Spleen (tissue), 11 donors: ENCODE data around the gene PEX10. TPM values are rescaled to one million over a fixed set of nuclear protein-coding genes. Genes with fewer than 3 reads are reported as not detected.

Experiments used
- DNase-seq: peaks from one replicate; pipeline ENCODE4 v3.0.0-alpha.2; 2020
- H3K27ac ChIP-seq, 8 donors: fragments of 200-600 bp; sonication (generic) in 7 of 8; 1 replicate in 4 of 8; 2 replicates in 4 of 8; pipeline versions ENCODE4 v1.5.0 to v1.8.0; 2016 to 2021; ENCODE audit warnings: inconsistent platforms in 4 of 8, mild to moderate bottlenecking in 4 of 8, moderate library complexity in 1 of 8
- H3K27me3 ChIP-seq, 7 donors: fragments of 200-600 bp; sonication (generic) in 6 of 7; replicated peaks in 1 of 7; 1 replicate in 4 of 7; 2 replicates in 3 of 7; pipeline versions ENCODE4 v1.5.0 to v1.8.0; 2016 to 2021; ENCODE audit warnings: inconsistent platforms in 3 of 7, mild to moderate bottlenecking in 1 of 7
- H3K36me3 ChIP-seq, 6 donors: fragments of 200-600 bp; sonication (generic) in 5 of 6; 1 replicate in 4 of 6; 2 replicates in 2 of 6; pipeline versions ENCODE4 v1.5.0 to v1.8.0; 2016 to 2021; ENCODE audit warnings: inconsistent platforms in 2 of 6
- H3K4me1 ChIP-seq, 6 donors: fragments of 200-600 bp; sonication (generic) in 5 of 6; 1 replicate in 3 of 6; 2 replicates in 3 of 6; pipeline versions ENCODE4 v1.5.0 to v1.8.0; 2016 to 2021; ENCODE audit warnings: inconsistent platforms in 3 of 6
- H3K4me3 ChIP-seq, 8 donors: fragments of 200-600 bp; sonication (generic) in 7 of 8; 1 replicate in 4 of 8; 2 replicates in 4 of 8; pipeline versions ENCODE4 v1.5.0 to v1.8.0; 2016 to 2021; ENCODE audit warnings: inconsistent platforms in 4 of 8, mild to moderate bottlenecking in 4 of 8, moderate library complexity in 2 of 8
- H3K9me3 ChIP-seq, 8 donors: fragments of 200-600 bp; sonication (generic) in 7 of 8; 1 replicate in 4 of 8; 2 replicates in 4 of 8; pipeline versions ENCODE4 v1.5.0 to v1.8.0; 2016 to 2021; ENCODE audit warnings: inconsistent platforms in 4 of 8
- CTCF ChIP-seq, 11 experiments: fragments of 200-600 bp in 7 of 11; fragments of 450-650 bp in 4 of 11; sonication (generic) in 4 of 11; IDR thresholded peaks in 8 of 11; conservative IDR thresholded peaks in 3 of 11; 1 replicate in 7 of 11; 2 replicates in 4 of 11; pipeline versions ENCODE4 v1.4.0 to v1.8.0; 2016 to 2021; ENCODE audit warnings: antibody characterized with exemption in 11 of 11, inconsistent platforms in 4 of 11, mild to moderate bottlenecking in 1 of 11
- POLR2A ChIP-seq, 3 donors: fragments of 450-650 bp; IDR thresholded peaks; one replicate each; pipeline ENCODE4 v1.5.1; 2017; ENCODE audit warnings: antibody characterized with exemption in 3 of 3, mild to moderate bottlenecking in 1 of 3
- POLR2AphosphoS5 ChIP-seq, 3 donors: sonication (generic); formaldehyde crosslinking; IDR thresholded peaks; one replicate each; pipeline ENCODE4 v1.5.1; 2017; ENCODE audit warnings: antibody characterized with exemption in 3 of 3
- WGBS, 5 donors: extraction: QIAGEN DNeasy Blood & Tissue Kit in 3 of 5; methylation state at CpG; one replicate each; pipeline versions ENCODE4 v1.1.5 to v1.1.7; 2013 to 2018; 5-methylcytosine and 5-hydroxymethylcytosine counted together
- intact Hi-C: fragments of 100-400 bp; cut with DNase I; formaldehyde crosslinking; loops from one replicate; pipeline ENCODE4 v1.15.0; 2023; ENCODE audit warnings: low total_unique reads
- polyA plus RNA-seq, 3 donors: library from polyadenylated mRNA; stranded (reverse); fragments of 200-250 nt; gene quantifications; one replicate each; pipeline ENCODE4 v1.2.1, GENCODE V29; 2013
- total RNA-seq, 7 donors: library from RNA; depleted of rRNA in 3 of 7; stranded (reverse); fragments of >200 nt in 3 of 7; fragmentation: NEBNext Ultra II Directional in 4 of 7; extraction: Animal tissue kit (Norgen Biotek cat#: 25700) in 4 of 7; gene quantifications; one replicate each; pipeline versions ENCODE4 v1.1.0 to v1.2.1, GENCODE V29; 2016 to 2021
- donor health status: healthy with polysubstance abuse.
- donor health status: DM: no; HTN: no; CAD: no; lungs with moderate emphysema.
- donor health status: DM: no; HTN: no; CAD: no.
- donor health status: Bipolar disorder and iron deficiency.
- donor health status: healthy.
- donor health status: DM: no; HTN: no; CAD: no.
- donor health status: DM: yes; HTN: yes; CAD: no.

Gene PEX10
- total and polyA plus RNA-seq, 10 donors, result 10.2 to 19.1 (median 16.1) TPM

- DNase-seq, result no peak
- TF ChIP-seq POLR2A (IDR thresholded peaks at IDR 0.05) (no peak), POLR2AphosphoS5 (IDR thresholded peaks at IDR 0.05) (no peak), CTCF (IDR thresholded peaks at IDR 0.05 in 8 of 11, conservative IDR thresholded peaks at IDR 0.05 in 3 of 11) (no peak)
- intact Hi-C loops, result no loop called here
- Histone ChIP-seq H3K9me3 (no peaks in the 10 kb centered on the region), H3K27ac (no peak overlapping the region), H3K4me3 (no peak overlapping the region), H3K27me3 (peaks cover 0 to 73% (median 16%) of the 10 kb centered on the region in 7 donors), H3K4me1 (peaks cover 0 to 14% (median 5%) of the 10 kb centered on the region in 6 donors), H3K36me3 (no peaks in the 10 kb centered on the region)
- 71 to 91% (median 81%) methylated on average over 13 to 18 of the region's 18 CpGs for WGBS, 5 donors
Observed at GRCh38 chr1:2458687-2459086, 46.3 kb upstream of the PEX10 start.

GRCh38 chr1:2457444-2457843 is 45.1 kb upstream of the PEX10 start:
- TF ChIP-seq CTCF (IDR thresholded peaks at IDR 0.05 in 8 of 11, conservative IDR thresholded peaks at IDR 0.05 in 3 of 11) (no peak), POLR2AphosphoS5 (IDR thresholded peaks at IDR 0.05) (no peak), POLR2A (IDR thresholded peaks at IDR 0.05) (no peak)
- H3K27me3 ChIP-seq, result peaks cover 0 to 73% (median 5%) of the 10 kb centered on the region in 7 donors
- H3K4me3 ChIP-seq, result no peak overlapping the region
- DNase-seq, result no peak
- peaks cover 0 to 14% (median 5%) of the 10 kb centered on the region in 6 donors for H3K4me1 ChIP-seq
- no peak overlapping the region for H3K27ac ChIP-seq
- H3K9me3 ChIP-seq, result no peaks in the 10 kb centered on the region
- 63 to 92% (median 76%) methylated on average over 7 to 17 of the region's 17 CpGs for WGBS, 5 donors
- intact Hi-C loops, result no loop called here
- H3K36me3 ChIP-seq, result no peaks in the 10 kb centered on the region

GRCh38 chr1:2455757-2456156 is 43.4 kb upstream of the PEX10 start:
- intact Hi-C loops, result no loop called here
- H3K4me1 ChIP-seq, result peaks cover 0 to 13% (median 5%) of the 10 kb centered on the region in 6 donors
- no peaks in the 10 kb centered on the region for H3K9me3 ChIP-seq
- no peak overlapping the region for H3K27ac ChIP-seq
- TF ChIP-seq POLR2AphosphoS5 (IDR thresholded peaks at IDR 0.05) (no peak), POLR2A (IDR thresholded peaks at IDR 0.05) (no peak), CTCF (IDR thresholded peaks at IDR 0.05 in 8 of 11, conservative IDR thresholded peaks at IDR 0.05 in 3 of 11) (no peak)
- H3K4me3 ChIP-seq, result no peak overlapping the region
- H3K36me3 ChIP-seq, result no peaks in the 10 kb centered on the region
- WGBS, 5 donors, result 69 to 84% (median 71%) methylated on average over 14 to 21 of the region's 21 CpGs
- H3K27me3 ChIP-seq, result peaks cover 0 to 78% (median 5%) of the 10 kb centered on the region in 7 donors
- no peak for DNase-seq

- H3K36me3 ChIP-seq, result no peaks in the 10 kb centered on the region
- H3K9me3 ChIP-seq, result no peaks in the 10 kb centered on the region
- 80 to 97% (median 81%) methylated on average over 5 to 10 of the region's 10 CpGs for WGBS, 5 donors
- no peak for DNase-seq
- intact Hi-C loops, result no loop called here
- H3K27me3 ChIP-seq, result peaks cover 0 to 79% (median 5%) of the 10 kb centered on the region in 7 donors
- no peaks in the 10 kb centered on the region for H3K4me1 ChIP-seq
- H3K4me3 ChIP-seq, result no peak overlapping the region
- TF ChIP-seq CTCF (IDR thresholded peaks at IDR 0.05 in 8 of 11, conservative IDR thresholded peaks at IDR 0.05 in 3 of 11), result no peak
- TF ChIP-seq POLR2AphosphoS5 (IDR thresholded peaks at IDR 0.05), result no peak
- TF ChIP-seq POLR2A (IDR thresholded peaks at IDR 0.05), result no peak
- no peak overlapping the region for H3K27ac ChIP-seq
Observed at GRCh38 chr1:2454227-2454626, 41.9 kb upstream of the PEX10 start.
